Mammary epithelial cell (primary cell): ENCODE results near the gene DGKQ.

Source experiments
- EZH2 ChIP-seq: IDR thresholded peaks from 2 replicates; pipeline ENCODE4 v1.6.1; 2012; ENCODE audit warnings: low read length, inconsistent platforms, borderline replicate concordance
- TF ChIP-seq, protein P1 (sequence below), 2 donors: IDR thresholded peaks in 1 of 2; conservative IDR thresholded peaks in 1 of 2; 2 replicates each; pipeline ENCODE4 v1.5.1; 2011 to 2012; ENCODE audit warnings: inconsistent platforms in 2 of 2, low read length in 2 of 2, mild to moderate bottlenecking in 2 of 2, control low read depth in 1 of 2, low read depth in 1 of 2; ENCODE audit not compliant: insufficient read depth in 1 of 2; ENCODE audit errors: extremely low read depth in 1 of 2

DNA sequence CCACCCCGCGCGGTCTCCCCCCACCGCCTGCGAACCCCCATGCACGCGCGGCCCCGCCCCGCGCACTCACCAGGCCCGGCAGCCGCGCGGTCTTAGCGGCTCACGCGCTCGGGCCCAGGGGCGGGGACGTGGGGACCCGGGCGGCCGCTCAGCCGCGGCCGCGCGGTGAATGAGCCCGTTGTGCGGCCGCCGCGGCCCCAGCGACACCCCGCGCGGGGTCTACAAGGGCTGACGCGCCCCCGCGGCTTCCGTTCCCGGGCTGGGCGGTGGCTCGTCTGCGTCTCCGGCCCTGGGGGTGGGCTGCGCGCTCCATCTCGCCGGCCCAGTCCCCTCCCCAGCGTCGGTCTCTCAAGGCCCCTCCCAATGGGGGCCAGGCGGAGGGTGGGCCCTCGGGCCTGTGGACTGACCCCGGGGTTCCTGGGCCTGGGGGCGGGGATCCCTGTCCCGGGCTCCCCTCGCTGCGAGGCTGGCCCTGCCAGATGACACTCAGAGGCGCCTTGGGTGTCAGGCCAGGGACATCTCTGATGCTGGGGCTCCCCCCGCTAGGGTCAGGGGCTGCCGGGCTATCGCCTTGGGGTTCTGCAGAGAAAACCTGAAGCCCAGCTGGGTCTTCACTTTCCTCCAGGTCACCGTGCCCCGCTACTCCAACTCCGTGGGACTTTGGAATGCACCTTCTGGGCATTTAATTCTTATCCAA, 24.2 kb upstream of the DGKQ start:
- TF ChIP-seq, protein P1, sequence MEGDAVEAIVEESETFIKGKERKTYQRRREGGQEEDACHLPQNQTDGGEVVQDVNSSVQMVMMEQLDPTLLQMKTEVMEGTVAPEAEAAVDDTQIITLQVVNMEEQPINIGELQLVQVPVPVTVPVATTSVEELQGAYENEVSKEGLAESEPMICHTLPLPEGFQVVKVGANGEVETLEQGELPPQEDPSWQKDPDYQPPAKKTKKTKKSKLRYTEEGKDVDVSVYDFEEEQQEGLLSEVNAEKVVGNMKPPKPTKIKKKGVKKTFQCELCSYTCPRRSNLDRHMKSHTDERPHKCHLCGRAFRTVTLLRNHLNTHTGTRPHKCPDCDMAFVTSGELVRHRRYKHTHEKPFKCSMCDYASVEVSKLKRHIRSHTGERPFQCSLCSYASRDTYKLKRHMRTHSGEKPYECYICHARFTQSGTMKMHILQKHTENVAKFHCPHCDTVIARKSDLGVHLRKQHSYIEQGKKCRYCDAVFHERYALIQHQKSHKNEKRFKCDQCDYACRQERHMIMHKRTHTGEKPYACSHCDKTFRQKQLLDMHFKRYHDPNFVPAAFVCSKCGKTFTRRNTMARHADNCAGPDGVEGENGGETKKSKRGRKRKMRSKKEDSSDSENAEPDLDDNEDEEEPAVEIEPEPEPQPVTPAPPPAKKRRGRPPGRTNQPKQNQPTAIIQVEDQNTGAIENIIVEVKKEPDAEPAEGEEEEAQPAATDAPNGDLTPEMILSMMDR (conservative IDR thresholded peaks at IDR 0.05 in 1 of 2, IDR thresholded peaks at IDR 0.05 in 1 of 2; ENCODE audit: extremely low read depth in 1 of 2, insufficient read depth in 1 of 2, low read depth in 1 of 2, low read length in 2 of 2) = no peak
- no peak for TF ChIP-seq EZH2
